Activated CD8-positive, alpha-beta memory T cell treated with anti-CD3 and anti-CD28 coated beads for 48 hours (primary cell): Measurements from ENCODE around the gene RIN3.

Source experiments
- DNase-seq, 3 experiments: peaks; one replicate each; pipeline ENCODE4 v3.0.0-alpha.2; 2020; ENCODE audit warnings: low read depth in 2 of 3, low spot score in 2 of 3

Gene RIN3

GRCh38 chr14:92706386-92706785, 192.8 kb downstream of the RIN3 start:
- DNase-seq: no peak

- DNase-seq: no peak
Measured at GRCh38 chr14:92709340-92710000, 195.9 kb downstream of the RIN3 start.

GRCh38 chr14:92710001-92710341, 196.4 kb downstream of the RIN3 start:
- DNase-seq: no peak

GRCh38 chr14:92711976-92712653, 198.5 kb downstream of the RIN3 start:
- DNase-seq: no peak

- no peak for DNase-seq
Measured at GRCh38 chr14:92712654-92713051, 199.1 kb downstream of the RIN3 start.

GRCh38 chr14:92714739-92715307, 201.2 kb downstream of the RIN3 start:
- peak; percentile 52 to 86 (median 83) for DNase-seq

GRCh38 chr14:92716131-92716530, 202.6 kb downstream of the RIN3 start:
- DNase-seq: no peak

GRCh38 chr14:92717571-92718042, 204.0 kb downstream of the RIN3 start:
- no peak for DNase-seq

- DNase-seq: no peak
Measured at GRCh38 chr14:92718664-92719063, 205.1 kb downstream of the RIN3 start.

GRCh38 chr14:92719421-92719820, 205.8 kb downstream of the RIN3 start:
- no peak for DNase-seq

- no peak for DNase-seq
Measured at GRCh38 chr14:92719890-92720323, 206.3 kb downstream of the RIN3 start.

GRCh38 chr14:92724516-92725340, 211.1 kb downstream of the RIN3 start:
- DNase-seq: no peak

GRCh38 chr14:92726135-92726932, 212.8 kb downstream of the RIN3 start:
- DNase-seq: no peak

GRCh38 chr14:92726933-92727262, 213.3 kb downstream of the RIN3 start:
- DNase-seq: no peak

- peak in 1 of 3 experiments; percentile 28 for DNase-seq
Measured at GRCh38 chr14:92728759-92729364, 215.3 kb downstream of the RIN3 start.

GRCh38 chr14:92729634-92730358, 216.2 kb downstream of the RIN3 start:
- no peak for DNase-seq

GRCh38 chr14:92731622-92732115, 218.1 kb downstream of the RIN3 start:
- DNase-seq: no peak

GRCh38 chr14:92733007-92733406, 219.4 kb downstream of the RIN3 start:
- DNase-seq: no peak

- DNase-seq: no peak
Measured at GRCh38 chr14:92734618-92735017, 221.0 kb downstream of the RIN3 start.

GRCh38 chr14:92735344-92735743, 221.8 kb downstream of the RIN3 start:
- no peak for DNase-seq
